ENCODE measurements around the gene ZNF215. TPM values are rescaled to one million over a fixed set of nuclear protein-coding genes. Genes with fewer than 3 reads are reported as not detected.
"Not testable (repeated sequence)": the region's sequence is repeated elsewhere in the genome, so short reads cannot be mapped to it uniquely, and the experiment has no call there.

ZNF215 gene
- total RNA-seq = 3.4 and 3.6 TPM in 2 replicates

GRCh38 chr11:6926208-6927029 lies at the start of gene ZNF215:
Gene ZNF215 (plus strand): TSS chr11:6926426. CDS start chr11:6932273, 5,847 bp downstream.
- Mint-ChIP-seq H3K36me3 (ENCODE audit: low read depth) (no peaks in the 10 kb centered on the region), H3K27me3 (peaks cover 39% of the 10 kb centered on the region), H3K9me3 (peaks cover 7% of the 10 kb centered on the region), H3K27ac (peak within 1 kb of the TSS; percentile 35), H3K4me3 (peak within 1 kb of the TSS; percentile 93), H3K4me1 (peaks cover 22% of the 10 kb centered on the region)
- peak; percentile 85 for DNase-seq
- intact Hi-C loops (cut with micrococcal nuclease) = loop anchor here (1.0 to 10.0 kb wide), 4 partner anchors 9 to 189 kb away; no protein-coding TSS in a partner anchor

- intact Hi-C loops (cut with micrococcal nuclease) = no loop called here
- no peaks in the 10 kb centered on the region for H3K9me3 Mint-ChIP-seq
These were observed 49.3 kb upstream of the ZNF215 start for GRCh38 chr11:6876914-6877313.

GRCh38 chr11:6882751-6883150 lies 43.5 kb upstream of the ZNF215 start:
- Mint-ChIP-seq H3K4me1 (no peaks in the 10 kb centered on the region), H3K4me3 (no peak overlapping the region), H3K9me3 (no peaks in the 10 kb centered on the region), H3K27ac (no peak overlapping the region), H3K27me3 (peaks cover 20% of the 10 kb centered on the region), H3K36me3 (ENCODE audit: low read depth) (no peaks in the 10 kb centered on the region)
- no peak for DNase-seq
- intact Hi-C loops (cut with micrococcal nuclease) = no loop called here

More at GRCh38 chr11:6876914-6877313, 49.3 kb upstream of the ZNF215 start:
- no peaks in the 10 kb centered on the region for H3K36me3 Mint-ChIP-seq (ENCODE audit: low read depth)
- no peak for DNase-seq
- H3K4me1 Mint-ChIP-seq = no peaks in the 10 kb centered on the region
- H3K27ac Mint-ChIP-seq = no peak overlapping the region
- no peak overlapping the region for H3K4me3 Mint-ChIP-seq
- peaks cover 2% of the 10 kb centered on the region for H3K27me3 Mint-ChIP-seq

- not testable (repeated sequence) for H3K36me3 Mint-ChIP-seq (ENCODE audit: low read depth)
These were observed 38.5 kb upstream of the ZNF215 start for GRCh38 chr11:6887711-6888110.

GRCh38 chr11:6888830-6889229 lies 37.4 kb upstream of the ZNF215 start:
- DNase-seq = no peak
- H3K27me3 Mint-ChIP-seq = peaks cover 12% of the 10 kb centered on the region
- no peaks in the 10 kb centered on the region for H3K36me3 Mint-ChIP-seq (ENCODE audit: low read depth)
- intact Hi-C loops (cut with micrococcal nuclease) = no loop called here
- no peak overlapping the region for H3K27ac Mint-ChIP-seq
- no peaks in the 10 kb centered on the region for H3K9me3 Mint-ChIP-seq
- H3K4me1 Mint-ChIP-seq = no peaks in the 10 kb centered on the region
- H3K4me3 Mint-ChIP-seq = no peak overlapping the region

More at GRCh38 chr11:6887711-6888110, 38.5 kb upstream of the ZNF215 start:
- intact Hi-C loops (cut with micrococcal nuclease); H3K4me1 Mint-ChIP-seq; H3K9me3 Mint-ChIP-seq; H3K27ac Mint-ChIP-seq; H3K4me3 Mint-ChIP-seq; DNase-seq: not testable (repeated sequence)
- peaks cover 19% of the 10 kb centered on the region for H3K27me3 Mint-ChIP-seq

- Mint-ChIP-seq H3K9me3 (no peaks in the 10 kb centered on the region), H3K4me3 (no peak overlapping the region), H3K27me3 (peaks cover 8% of the 10 kb centered on the region), H3K27ac (no peak overlapping the region), H3K36me3 (ENCODE audit: low read depth) (no peaks in the 10 kb centered on the region), H3K4me1 (peaks cover 2% of the 10 kb centered on the region)
- intact Hi-C loops (cut with micrococcal nuclease) = no loop called here
- DNase-seq = no peak
These were observed 36.4 kb upstream of the ZNF215 start for GRCh38 chr11:6889835-6890234.

GRCh38 chr11:6892400-6892799 lies 33.8 kb upstream of the ZNF215 start, which contains the start of gene OR2D2:
Gene OR2D2 (minus strand): TSS chr11:6892500. CDS start chr11:6892500, 0 bp downstream.
- intact Hi-C loops (cut with micrococcal nuclease) = no loop called here
- H3K4me3 Mint-ChIP-seq = no peak within 1 kb of the TSS
- DNase-seq = no peak

GRCh38 chr11:6894097-6894496 lies 32.1 kb upstream of the ZNF215 start:
- Mint-ChIP-seq H3K36me3 (ENCODE audit: low read depth) (no peaks in the 10 kb centered on the region), H3K4me1 (peaks cover 2% of the 10 kb centered on the region), H3K4me3 (no peak overlapping the region), H3K9me3 (no peaks in the 10 kb centered on the region), H3K27me3 (peaks cover 6% of the 10 kb centered on the region), H3K27ac (no peak overlapping the region)
- DNase-seq = no peak
- intact Hi-C loops (cut with micrococcal nuclease) = no loop called here

More at GRCh38 chr11:6892400-6892799, 33.8 kb upstream of the ZNF215 start, which contains the start of gene OR2D2:
- H3K27me3 Mint-ChIP-seq = peaks cover 2% of the 10 kb centered on the region
- no peaks in the 10 kb centered on the region for H3K36me3 Mint-ChIP-seq (ENCODE audit: low read depth)
- no peak within 1 kb of the TSS for H3K27ac Mint-ChIP-seq
- H3K4me1 Mint-ChIP-seq = peaks cover 2% of the 10 kb centered on the region
- no peaks in the 10 kb centered on the region for H3K9me3 Mint-ChIP-seq

GRCh38 chr11:6895010-6895409 lies 31.2 kb upstream of the ZNF215 start:
- DNase-seq = no peak
- Mint-ChIP-seq H3K4me3 (no peak overlapping the region), H3K9me3 (no peaks in the 10 kb centered on the region), H3K27ac (no peak overlapping the region), H3K4me1 (peaks cover 2% of the 10 kb centered on the region), H3K36me3 (ENCODE audit: low read depth) (no peaks in the 10 kb centered on the region), H3K27me3 (peaks cover 6% of the 10 kb centered on the region)
- intact Hi-C loops (cut with micrococcal nuclease) = no loop called here

- Mint-ChIP-seq H3K36me3 (ENCODE audit: low read depth) (no peaks in the 10 kb centered on the region), H3K4me1 (peaks cover 2% of the 10 kb centered on the region), H3K27me3 (peaks cover 7% of the 10 kb centered on the region), H3K4me3 (no peak overlapping the region), H3K27ac (no peak overlapping the region), H3K9me3 (no peaks in the 10 kb centered on the region)
- intact Hi-C loops (cut with micrococcal nuclease) = no loop called here
- DNase-seq = no peak
These were observed 27.3 kb upstream of the ZNF215 start for GRCh38 chr11:6898911-6899310.

GRCh38 chr11:6900327-6900999 lies 25.8 kb upstream of the ZNF215 start:
- Mint-ChIP-seq H3K27me3 (peaks cover 6% of the 10 kb centered on the region), H3K4me1 (no peaks in the 10 kb centered on the region), H3K27ac (no peak overlapping the region), H3K9me3 (no peaks in the 10 kb centered on the region), H3K36me3 (ENCODE audit: low read depth) (no peaks in the 10 kb centered on the region), H3K4me3 (no peak overlapping the region)
- intact Hi-C loops (cut with micrococcal nuclease) = no loop called here
- DNase-seq = no peak

GRCh38 chr11:6904804-6905203 lies 21.4 kb upstream of the ZNF215 start:
- intact Hi-C loops (cut with micrococcal nuclease); H3K27ac Mint-ChIP-seq; H3K4me3 Mint-ChIP-seq; H3K27me3 Mint-ChIP-seq; H3K36me3 Mint-ChIP-seq (ENCODE audit: low read depth); H3K9me3 Mint-ChIP-seq; H3K4me1 Mint-ChIP-seq; DNase-seq: not testable (repeated sequence)

GRCh38 chr11:6911378-6911777 lies 14.8 kb upstream of the ZNF215 start:
- Mint-ChIP-seq H3K27me3 (no peaks in the 10 kb centered on the region), H3K9me3 (no peaks in the 10 kb centered on the region), H3K27ac (peak overlapping the region; percentile 1), H3K36me3 (ENCODE audit: low read depth) (no peaks in the 10 kb centered on the region), H3K4me3 (no peak overlapping the region), H3K4me1 (no peaks in the 10 kb centered on the region)
- intact Hi-C loops (cut with micrococcal nuclease) = no loop called here
- DNase-seq = no peak

- no peaks in the 10 kb centered on the region for H3K36me3 Mint-ChIP-seq (ENCODE audit: low read depth)
- no peak for DNase-seq
- H3K4me3 Mint-ChIP-seq = no peak overlapping the region
- no peaks in the 10 kb centered on the region for H3K4me1 Mint-ChIP-seq
- H3K27me3 Mint-ChIP-seq = no peaks in the 10 kb centered on the region
- no peaks in the 10 kb centered on the region for H3K9me3 Mint-ChIP-seq
- no peak overlapping the region for H3K27ac Mint-ChIP-seq
- intact Hi-C loops (cut with micrococcal nuclease) = no loop called here
These were observed 14.3 kb upstream of the ZNF215 start for GRCh38 chr11:6911948-6912347.
